HCEC 1CT (cell line): ENCODE results near the gene RNF130.
A peak's percentile ranks its signal among the peaks of the same experiment; 100 is the strongest.

Experiments used
- DNase-seq: peaks from one replicate; pipeline ENCODE4 v3.0.0-alpha.2; 2017

Gene RNF130

DNA sequence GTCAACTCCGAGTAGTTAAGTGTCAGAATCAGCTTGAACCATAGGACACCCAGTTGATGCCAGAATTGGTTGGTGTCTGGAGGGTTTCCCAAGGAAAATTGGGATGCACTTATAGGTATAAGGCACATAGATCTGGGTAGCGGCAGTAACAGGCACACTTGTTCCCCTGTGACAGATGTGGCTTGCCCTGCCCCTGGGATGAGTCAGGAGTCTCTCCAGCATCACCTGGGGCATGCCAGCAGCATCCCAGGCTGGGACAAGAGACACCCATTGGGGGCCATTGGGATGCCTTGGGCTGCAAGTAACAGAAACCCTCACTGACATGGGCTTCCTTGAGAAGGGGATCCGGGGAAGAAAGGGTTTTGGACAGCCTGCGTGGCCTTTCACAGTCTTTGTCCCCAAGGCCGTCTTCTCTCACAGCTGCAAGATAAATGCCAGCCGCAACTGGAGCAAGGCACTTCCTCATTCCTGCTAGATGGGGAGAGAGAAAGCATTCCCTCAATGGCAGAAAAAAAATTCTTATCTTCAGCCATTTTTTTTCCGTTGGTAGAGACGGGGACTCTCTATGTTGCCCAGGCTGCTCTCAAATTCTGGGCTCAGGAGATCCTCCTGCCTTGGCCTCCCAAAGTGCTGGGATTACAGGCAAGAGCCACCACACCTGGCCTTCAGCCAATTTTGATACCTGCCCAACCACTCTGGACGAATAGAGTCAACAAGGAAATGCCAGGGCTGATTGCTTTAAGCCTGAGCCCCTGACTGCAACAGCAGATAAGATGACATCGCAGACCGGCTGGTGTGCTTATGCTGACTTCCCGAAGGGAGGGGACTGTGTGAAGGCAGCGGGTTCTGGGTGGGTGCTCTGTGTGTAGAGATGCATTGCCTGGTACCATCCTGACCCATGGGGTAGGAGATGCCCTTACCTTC is 13.3 kb upstream of the RNF130 start:
- DNase-seq, result no peak

DNA sequence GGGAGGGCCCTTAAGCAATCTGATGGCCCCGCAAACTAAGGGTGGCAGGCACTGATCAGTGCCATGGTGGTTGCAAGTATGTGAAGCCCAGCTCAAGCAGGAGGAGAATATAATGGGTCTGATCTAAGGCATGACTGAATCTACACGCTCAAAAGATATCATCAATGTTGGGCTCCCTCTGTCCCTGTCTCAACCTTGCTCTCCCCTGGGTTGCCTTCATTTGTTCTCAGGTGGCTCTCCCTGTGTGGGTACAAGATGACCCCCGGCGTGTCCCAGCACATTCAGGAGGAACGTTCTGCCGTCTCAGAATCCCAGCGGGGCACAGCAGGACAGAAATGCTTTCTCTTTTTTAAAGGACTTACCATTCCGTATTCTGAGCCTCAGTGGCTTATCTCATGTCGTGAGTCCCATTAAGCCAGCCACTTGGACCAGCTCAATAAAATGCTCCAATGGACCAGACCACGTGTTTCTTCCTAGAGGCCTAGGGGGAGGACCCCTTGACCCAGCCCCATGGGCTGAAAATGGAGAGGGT is 12.0 kb upstream of the RNF130 start:
- DNase-seq, result no peak

DNA sequence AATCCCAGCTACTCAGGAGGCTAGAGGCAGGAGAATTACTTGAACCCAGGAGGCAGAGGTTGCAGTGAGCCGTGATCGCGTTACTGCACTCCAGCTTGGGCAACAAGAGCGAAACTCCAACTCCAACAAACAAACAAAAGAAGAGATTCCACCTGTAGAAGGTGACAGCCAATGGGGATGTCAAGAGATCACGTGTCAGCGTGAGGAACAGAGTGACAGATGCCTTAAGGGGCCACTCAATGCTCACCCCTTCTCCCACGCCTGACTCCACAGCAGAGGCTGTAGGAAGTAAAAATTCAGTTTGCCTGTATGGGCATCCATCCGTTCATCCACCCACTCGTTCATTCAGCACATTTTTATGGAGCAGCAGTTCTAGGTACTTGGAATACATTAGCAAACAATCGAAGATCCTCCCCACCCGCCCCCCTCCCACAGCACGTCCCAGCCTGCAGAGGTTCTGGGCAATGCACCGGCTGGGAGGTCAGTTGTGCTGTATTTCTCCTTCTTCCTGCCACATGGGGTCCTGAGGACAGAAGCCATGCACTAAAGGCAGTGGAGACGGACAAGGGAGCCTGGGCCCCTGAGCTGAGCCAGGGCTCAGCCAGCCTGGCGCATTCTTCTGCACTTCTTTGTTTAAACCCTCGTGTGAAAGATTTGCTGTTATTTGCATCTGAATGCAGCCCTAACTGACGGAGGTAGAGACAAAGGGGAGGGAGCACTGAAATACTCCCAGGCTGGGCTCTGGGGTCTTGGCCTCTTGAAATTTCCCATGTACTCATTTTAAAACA is 11.3 kb upstream of the RNF130 start:
- no peak for DNase-seq

DNA sequence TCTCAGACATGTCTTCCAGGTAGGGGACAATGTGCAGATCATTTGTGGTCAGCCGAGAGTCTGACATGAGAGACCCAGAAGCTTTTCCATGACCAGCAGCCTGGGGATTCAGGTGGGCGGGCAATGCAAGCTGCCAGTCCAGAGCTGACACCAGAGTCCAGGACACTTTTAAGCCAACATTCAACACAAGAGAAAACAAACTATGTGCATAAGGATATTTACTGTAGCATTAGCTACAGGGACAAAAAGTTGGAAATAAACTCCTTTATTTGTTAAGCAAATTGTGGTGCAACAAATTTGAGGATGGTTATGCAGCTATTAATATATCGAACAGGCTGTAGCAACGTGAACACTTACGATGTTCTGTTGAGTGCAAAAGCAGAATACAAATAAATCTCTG is 9.9 kb upstream of the RNF130 start:
- DNase-seq, result no peak

DNA sequence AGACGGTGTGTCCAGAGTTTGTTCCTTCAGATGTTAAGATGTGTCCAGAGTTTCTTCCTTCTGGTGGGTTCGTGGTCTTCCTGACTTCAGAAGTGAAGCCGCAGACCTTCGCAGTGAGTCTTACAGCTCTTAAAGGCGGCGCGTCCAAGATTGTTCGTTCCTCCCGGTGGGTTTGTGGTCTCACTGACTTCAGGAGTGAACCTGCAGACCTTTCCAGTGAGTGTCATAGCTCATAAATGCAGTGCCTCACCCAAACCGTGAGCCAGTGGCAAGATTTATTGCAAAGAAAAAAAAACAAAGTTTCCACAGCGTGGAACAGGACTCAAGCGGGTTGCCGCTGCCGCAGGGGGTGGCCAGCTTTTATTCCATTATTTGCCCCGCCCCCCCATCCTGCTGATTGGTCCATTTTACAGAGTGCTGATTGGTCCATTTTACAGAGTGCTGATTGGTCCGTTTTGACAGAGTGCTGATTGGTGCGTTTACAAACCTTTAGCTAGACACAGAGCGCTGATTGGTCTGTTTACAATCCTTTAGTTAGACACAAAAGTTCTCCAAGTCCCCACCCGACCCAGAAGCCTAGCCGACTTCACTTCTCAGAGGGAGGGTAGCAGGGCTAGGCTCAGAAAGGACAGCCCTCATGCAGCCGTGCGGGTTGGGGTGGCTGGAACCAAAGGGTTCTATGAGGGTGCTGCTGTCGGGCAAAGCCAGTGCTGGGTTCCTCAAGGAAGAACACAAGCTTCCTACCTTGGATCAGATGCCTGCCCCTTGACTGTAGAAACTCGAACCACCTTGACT is 9.1 kb upstream of the RNF130 start:
- DNase-seq, result no peak

DNA sequence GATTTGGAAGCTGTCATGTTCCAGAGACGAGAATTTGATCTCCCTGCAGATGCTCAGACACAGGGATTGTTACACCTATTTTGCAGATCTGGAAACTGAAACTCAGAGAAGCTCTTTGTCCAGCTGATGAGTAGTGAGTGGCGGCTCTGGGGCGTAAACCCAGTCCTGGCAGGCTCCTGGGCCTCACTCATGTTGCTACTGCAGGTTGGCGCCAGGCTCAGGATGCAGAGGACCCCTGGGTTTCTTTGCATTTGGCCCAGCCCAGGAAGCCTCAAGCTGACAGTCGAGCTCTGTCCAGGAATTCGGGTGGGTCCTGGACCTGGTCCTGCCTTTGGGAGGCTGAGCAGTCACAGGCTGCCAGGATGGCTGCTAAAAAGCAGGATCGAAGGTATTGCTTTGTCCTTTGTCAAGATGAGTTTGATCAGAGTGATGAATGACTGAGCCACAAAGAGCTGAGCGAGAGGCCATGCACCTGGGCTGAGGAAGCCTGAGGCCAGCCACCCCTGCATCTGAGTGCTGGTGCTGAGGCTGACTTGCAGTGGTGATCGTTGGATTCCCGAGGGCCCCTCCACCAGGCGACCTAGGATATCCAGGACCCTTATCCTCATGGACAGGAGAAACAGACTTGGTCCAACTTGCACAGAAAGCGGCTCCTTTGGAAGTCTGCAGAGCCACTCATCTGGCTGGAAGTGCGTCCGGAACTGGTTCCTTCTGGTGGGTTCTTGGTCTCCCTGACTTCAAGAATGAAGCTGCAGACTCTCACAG is 8.3 kb upstream of the RNF130 start:
- no peak for DNase-seq

DNA sequence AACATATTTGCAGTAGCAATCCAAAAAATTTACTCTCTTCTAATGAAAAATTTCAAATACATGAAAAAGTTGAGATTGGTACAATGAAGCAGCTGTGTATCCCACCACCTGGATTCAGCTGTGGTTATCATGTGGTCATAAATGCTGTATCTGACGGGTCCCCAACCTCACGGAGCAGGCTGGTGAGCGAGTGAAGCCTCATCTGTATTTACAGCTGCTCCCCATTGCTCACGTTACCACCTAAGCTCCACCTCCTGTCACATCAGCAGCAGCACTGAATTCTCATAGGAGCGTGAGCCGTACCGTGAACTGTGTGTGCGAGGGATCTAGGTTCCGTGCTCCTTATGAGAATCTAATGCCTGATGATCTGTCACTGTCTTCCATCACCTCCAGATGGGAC is 6.8 kb upstream of the RNF130 start:
- no peak for DNase-seq

DNA sequence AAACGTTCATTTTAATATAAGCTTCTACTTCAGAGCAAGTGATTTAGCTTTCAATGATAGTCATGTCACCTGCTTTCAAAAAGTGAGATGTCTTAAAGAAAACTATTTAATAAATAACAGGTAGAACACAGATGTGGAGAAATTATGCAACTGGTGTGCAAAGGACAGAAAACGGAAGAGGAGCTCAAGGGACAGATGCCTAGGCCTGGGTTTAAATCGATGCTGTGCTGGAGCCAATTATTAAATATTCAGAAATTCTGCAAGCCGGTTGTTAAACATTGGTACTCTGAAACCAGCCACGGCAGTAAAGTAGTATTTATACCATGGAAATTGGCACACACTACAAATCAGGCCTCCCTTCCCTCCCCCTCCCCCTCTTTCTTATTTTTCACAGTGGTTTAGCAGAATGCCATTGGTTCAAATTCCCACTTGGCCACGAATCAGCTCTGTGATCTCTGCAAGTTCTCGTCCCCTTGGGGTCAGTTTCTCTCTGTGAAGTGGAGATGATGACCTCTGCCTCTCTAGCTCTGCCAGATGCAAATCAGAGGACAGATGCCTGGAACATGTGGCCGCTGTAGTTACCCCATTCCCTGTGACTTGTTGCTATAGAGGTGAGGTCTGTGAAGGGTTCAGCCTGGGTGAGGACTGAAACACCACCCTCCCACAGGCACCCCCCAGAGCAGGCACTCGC is 6.2 kb upstream of the RNF130 start:
- no peak for DNase-seq

DNA sequence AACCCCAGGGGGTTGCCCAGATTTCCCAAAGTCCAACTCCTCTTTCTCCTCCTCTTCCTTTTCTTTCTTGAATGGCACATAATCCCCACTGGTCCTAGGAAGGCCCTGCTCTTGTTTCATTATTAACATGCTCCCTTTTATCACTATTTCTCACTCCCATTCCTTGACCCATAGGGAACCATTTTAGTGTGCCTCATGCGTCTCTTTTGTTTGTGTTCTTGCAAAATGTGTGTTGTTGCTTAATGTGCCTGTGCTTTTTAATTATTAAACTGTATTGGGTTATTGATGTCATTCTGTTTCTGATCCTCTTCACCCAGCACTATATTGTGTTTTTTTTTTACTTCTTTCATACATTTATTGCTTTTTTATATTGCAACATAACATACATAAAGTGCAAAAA is 4.1 kb upstream of the RNF130 start:
- DNase-seq, result no peak

DNA sequence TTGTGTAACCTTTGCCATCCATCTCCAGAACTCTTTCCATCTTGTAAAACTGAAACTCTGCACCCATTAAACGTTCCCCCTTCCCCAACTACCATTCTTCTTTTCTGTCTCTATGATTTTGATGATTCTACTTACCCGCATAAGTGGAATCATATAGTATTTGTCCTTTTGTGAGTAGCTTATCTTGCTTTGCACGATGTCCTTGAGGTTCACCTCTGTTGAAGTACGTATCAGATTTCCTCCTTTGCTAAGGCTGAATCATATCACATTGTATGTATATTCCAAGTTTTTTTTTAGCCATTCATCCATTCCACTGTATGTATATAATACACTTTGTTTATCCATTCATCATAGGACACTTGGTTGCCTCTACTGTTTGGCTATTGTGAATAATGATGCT is 2.9 kb upstream of the RNF130 start:
- DNase-seq, result no peak

DNA sequence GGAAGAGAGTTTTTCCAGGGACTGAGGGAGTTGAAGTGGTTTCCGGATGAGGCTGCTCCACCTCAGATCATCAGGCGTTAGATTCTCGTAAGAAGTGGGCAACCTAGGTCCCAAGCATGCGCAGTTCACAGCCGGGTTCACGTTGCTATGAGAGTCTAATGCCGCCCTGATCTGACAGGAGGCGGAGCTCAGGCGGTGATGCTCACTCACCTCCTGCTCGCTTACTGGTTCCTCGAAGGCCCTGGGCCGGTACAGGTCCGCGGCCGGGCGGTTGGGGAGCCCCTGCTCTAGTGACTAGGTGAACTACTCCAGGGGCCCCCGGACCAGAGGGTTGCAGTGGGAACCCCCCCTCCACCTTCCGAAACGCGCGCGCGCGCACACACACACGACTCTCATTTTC is 997 bp upstream of the RNF130 start:
- no peak for DNase-seq

DNA sequence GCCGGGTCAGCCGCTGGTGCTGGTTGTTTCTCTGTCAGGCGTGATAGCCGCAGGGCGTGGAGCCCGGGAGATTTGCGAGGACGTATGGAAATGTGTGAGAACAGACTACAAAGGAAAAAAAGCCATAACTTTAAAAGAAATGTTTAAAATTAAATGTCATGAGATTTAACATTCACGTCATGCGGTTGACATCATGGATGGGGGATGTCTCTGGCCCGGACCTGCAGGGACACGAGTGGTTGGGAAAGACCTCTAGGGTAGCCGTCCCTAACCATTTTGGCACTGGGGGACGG is 643 bp upstream of the RNF130 start:
- DNase-seq, result no peak

DNA sequence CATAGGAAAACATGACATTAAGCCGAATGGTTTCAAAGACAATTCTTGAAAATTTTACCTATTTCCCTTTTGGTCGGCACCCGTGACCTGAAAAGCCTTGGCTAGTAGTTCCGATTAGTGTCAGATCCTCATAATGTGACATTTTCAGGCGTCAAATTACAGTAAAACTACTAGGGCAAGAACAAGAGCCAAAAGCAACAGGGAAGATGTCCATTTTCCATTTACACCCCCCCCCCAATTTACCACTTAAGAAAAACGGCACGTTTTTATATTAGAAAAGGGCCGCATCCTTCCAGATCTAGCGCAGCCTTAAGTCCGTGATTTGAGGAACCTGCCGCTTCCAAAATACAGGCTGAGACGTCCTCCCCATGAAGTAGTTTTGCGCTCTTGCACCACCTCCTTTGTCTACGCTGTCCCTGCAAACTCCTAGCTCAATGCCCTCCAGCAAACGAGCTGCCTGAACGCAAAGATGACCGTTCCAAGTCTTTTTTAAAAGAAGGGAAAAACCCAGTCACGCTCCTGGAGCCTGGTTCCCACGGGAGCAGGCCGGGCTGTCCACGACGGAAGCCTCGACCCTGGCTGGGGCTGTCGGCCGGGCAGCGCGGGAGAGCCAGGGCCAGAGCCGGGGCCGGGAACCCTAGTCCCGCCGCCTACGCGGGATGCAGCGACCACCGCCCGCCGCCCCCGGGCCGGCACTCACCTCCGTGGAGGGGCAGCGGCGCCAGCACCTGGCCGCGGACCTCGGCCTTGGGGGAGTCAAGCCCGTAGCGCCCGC is 616 bp downstream of the RNF130 start:
- DNase-seq, result peak; percentile 25

DNA sequence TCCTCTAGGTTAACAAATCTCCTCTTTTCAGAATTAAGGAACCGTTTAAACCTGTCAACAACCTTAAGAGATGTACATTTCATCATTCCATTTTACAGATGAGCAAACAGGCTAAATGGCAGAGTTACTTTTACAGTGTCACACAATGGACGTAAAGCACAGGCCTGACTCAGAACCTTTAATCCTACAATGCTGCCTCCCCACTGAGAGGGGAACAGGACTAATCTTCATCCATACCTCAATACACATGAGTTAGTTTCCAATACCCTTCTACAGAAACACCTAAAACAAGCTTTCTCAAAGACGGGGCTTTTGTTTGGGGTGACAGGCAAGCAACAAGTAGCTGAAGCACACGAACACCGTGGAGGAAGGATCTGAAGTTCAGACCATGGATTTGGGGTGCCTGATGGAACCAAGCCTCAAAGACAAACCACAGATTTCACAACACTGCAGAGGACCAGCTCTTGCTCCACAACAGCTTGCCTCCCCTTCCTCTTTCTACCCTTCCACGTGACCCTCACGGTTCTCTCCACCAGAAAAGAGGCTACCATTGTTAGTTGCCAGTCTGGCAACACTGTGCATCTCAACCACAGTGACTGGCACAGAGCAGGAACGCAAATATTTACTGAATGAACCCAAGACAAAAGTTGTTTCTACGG is 1.8 kb downstream of the RNF130 start:
- peak; percentile 7 for DNase-seq

DNA sequence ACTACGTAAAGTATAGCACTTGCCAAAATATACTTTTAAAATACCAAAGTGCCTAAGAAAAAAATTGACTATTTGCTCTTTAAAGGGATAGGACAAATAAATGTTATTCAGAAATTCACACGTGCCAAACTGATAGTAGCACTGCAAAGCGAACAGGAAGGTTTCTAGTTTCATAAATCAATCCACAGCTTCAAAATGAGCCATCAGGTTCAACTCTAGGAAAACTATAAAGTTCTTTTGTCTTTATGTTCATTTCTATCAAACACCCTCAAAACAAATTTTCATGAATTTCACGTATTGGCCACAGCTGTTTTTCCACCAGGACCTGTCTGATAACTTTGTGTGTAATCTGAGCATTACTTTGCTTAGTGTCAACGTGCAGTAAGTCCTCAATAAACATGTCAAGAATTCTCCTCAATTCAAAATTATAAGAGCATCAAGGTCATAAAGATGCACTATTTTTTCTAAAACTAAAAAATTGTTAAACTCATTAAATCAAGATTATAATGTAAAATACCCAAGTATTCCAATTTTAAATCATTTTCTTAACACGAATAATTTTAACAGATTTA is 3.0 kb downstream of the RNF130 start:
- no peak for DNase-seq

DNA sequence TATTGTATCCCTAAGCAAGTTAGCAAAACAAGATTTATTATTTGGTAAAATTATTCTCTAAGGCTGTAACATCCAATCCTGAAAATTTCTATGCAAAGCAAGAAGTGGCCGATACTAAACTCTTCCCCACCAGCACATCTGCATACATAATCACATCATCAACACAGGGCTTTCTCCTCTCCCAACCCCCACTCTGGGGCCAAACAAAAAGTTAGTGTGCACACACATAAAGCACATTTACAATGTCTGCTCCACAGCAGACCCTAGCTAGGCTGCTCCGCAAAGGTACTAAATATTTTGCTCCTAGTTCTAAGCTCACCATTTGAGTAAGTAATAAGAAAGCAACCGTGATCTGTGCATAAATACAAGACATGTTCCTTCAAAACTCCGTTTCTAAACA is 3.6 kb downstream of the RNF130 start:
- no peak for DNase-seq

DNA sequence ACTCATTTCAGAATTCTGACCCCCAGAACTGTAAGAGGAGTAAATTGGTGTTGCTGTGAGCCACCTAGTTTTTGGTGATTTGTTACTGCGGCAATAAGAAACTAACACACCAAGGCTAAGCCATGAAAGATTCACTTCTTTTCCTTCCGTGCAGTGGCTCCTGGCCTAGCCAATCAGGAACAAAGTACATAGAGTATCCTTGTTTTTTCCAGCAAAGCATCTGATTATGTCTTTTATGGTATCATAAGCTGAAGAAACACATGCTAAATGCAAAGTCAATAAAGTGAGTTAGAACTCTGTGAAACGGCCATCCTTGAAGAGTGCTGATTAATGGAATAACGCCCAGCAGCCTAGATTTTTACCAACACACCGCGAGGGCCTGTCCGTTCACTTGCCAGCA is 11.4 kb downstream of the RNF130 start:
- DNase-seq, result no peak

DNA sequence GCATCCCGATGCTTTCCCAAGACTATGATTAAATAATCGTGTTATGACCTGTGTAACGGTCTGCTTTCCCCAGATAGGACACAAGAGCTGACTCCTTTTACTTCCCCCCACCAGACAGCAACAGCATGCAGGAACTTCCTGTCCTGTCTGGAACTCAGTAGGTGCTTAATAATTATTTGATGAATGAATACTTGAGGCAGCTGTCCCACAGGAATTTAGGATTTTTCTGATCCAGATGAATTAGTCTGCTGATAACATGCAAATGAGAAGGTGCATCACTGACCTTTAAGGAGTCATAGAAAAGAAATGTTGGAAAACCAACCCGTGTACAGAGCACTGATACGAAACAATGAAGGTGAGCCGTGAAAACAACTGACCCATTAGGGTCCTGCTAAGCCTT is 12.2 kb downstream of the RNF130 start:
- no peak for DNase-seq

DNA sequence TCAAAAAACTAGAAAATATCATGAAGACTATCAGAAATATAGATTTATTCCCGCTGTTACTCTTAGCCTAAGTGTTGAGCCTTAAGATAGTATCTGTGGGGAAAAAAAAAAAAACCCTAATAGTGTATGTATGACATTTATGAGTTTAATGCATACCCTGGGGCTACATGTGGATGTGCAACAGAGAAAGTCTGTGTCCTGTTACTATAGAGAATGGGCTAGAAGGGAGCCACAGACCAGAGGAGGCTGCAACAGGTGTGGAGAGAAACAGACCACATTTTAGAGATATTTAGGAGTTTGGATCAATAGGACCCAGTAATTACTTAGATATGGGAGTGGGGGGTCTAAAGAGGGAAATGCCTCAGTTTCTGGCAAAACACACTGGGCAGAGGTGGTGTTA is 15.4 kb downstream of the RNF130 start:
- no peak for DNase-seq

DNA sequence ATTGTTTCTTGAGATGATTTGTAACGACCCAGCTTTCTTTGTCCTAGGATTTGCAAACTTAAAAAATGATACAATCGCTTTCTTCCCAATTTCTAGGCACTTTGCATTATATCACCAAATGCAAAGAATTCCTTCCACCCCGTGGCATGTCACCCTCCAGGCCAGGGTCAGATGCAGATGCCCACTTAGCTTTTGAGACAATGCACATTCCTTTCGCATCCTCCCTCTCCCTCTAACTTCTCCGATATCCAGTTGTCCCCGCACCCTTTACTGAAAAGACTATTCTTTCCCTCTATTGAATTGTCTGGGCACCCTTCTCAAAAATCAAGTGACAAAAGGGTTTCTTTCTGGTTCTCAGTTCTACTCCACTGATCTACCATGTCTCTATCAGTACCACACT is 17.3 kb downstream of the RNF130 start:
- no peak for DNase-seq
